HG03558 (cell line): Measurements from ENCODE around the gene XIST.
"Not testable (repeated sequence)": the region's sequence is repeated elsewhere in the genome, so short reads cannot be mapped to it uniquely, and the experiment has no call there.

Experiments used
- ATAC-seq: cut with Tn5 transposase; IDR thresholded peaks from one replicate; pipeline ENCODE4 v1.9.1; 2021; ENCODE audit warnings: moderate number of reproducible peaks; ENCODE audit not compliant: unreplicated experiment; ENCODE audit errors: extremely low read depth

Gene XIST

GRCh38 chrX:73817393-73818199 lies 34.9 kb downstream of the XIST start:
- no peak for ATAC-seq

DNA sequence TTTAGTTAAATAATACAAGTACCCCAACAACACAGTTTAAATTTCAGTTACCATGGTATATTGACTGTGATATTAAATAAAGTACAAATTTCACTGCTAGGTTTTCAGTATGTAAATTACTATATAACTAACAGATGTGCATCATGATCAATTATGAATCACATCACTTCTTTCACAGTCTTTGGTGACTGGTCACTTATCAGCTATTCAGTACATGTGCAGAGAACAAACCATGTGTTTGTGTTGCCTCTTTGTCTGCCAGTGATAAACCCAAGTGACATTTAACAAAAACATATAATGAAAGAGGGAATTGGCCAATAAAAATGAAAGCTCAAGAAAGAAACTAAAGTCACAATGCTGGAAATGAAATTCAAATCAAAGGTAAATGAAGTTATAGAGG lies 40.3 kb downstream of the XIST start:
- no peak for ATAC-seq

DNA sequence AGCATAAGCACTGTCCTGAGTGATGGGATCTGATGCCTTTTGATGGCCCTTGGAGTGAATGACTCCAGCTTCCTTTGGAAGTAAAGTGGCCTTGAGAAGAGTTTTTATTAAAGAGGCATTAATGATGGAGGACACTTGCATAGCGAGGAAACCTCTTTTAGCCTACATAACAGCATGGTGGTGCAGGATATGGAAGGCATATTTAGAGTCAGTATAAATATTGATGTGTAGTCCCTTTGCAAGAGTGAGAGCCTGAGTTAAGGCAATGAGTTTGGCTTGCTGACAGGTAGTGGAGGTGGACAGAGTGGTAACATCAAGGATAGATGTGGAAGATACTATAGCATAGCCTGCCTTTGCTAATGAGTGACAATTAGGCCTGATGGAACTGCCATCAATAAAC lies 48.4 kb downstream of the XIST start:
- ATAC-seq, result not testable (repeated sequence)

- no peak for ATAC-seq
Observed at GRCh38 chrX:73799888-73800287, 52.6 kb downstream of the XIST start.

DNA sequence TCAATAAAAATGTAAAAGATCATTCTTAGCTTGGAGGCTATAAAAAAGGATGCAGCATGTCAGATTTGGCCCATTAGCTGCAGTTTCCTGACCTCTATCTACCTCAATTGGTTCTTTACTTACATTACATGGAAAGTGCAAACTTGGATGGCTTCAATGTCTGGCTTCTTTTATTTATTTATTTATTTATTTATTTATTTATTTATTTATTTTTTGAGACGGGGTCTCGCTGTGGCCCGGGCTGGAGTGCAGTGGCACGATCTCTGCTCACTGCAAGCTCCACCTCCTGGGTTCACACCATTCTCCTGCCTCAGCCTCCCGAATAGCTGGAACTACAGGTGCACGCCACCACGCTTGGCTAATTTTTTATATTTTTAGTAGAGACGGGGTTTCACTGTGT lies 60.0 kb downstream of the XIST start:
- not testable (repeated sequence) for ATAC-seq

DNA sequence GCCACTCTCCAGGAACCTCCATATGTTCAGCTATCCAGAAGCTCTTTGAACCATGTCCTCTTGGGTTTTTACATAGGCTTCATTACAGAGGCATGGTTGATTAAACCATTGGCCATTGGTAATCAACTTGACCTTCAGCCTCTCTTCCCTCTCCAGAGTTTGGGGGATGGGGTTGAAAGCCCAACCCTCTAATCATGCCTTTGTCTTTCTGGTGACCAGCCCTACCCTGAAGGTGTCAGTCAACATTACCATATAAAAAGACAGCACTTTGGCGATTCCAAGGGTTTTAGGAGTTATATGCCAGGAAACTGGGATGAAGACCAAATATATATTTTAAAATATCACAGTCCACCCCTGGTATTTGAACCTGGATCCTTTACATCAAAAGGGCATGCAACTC lies 67.0 kb downstream of the XIST start:
- ATAC-seq, result no peak
